Measurements from ENCODE around the gene SSTR3. TPM values are rescaled to one million over a fixed set of nuclear protein-coding genes. Genes with fewer than 3 reads are reported as not detected.

Gene SSTR3
- total RNA-seq, 2 experiments from 2014 or later = 14.8 to 15.6 TPM

- CTCF ChIA-PET = interaction anchor here (0.5 to 0.7 kb wide), 2 partner anchors 9 to 203 kb away, joined by 3 read pairs; no protein-coding TSS in a partner anchor
- no peaks in the 10 kb centered on the region for H3K27me3 Mint-ChIP-seq
- no peak for DNase-seq
- POLR2A ChIA-PET = no interaction called here
- H3K36me3 Mint-ChIP-seq (ENCODE audit: low read depth) = peaks cover 8% of the 10 kb centered on the region
- no peak overlapping the region for H3K27ac Mint-ChIP-seq
- no peak for ATAC-seq
- intact Hi-C loops (cut with DNase I, micrococcal nuclease) = no loop called here
- no peak overlapping the region for H3K4me3 Mint-ChIP-seq
- H3K4me1 Mint-ChIP-seq = peaks cover 25% of the 10 kb centered on the region
- H3K9me3 Mint-ChIP-seq (ENCODE audit: low read depth) = no peaks in the 10 kb centered on the region
These were observed 27.3 kb downstream of the SSTR3 start for GRCh38 chr22:37184816-37185541.

- Mint-ChIP-seq H3K27me3 (no peaks in the 10 kb centered on the region), H3K9me3 (ENCODE audit: low read depth) (no peaks in the 10 kb centered on the region), H3K36me3 (ENCODE audit: low read depth) (peaks cover 2% of the 10 kb centered on the region), H3K27ac (no peak overlapping the region), H3K4me3 (no peak overlapping the region), H3K4me1 (peaks cover 24% of the 10 kb centered on the region)
- intact Hi-C loops (cut with DNase I, micrococcal nuclease) = no loop called here
- ChIA-PET POLR2A (no interaction called here), CTCF (interaction anchor here (0.5 to 1.2 kb wide), 2 partner anchors 10 to 13 kb away, joined by 3 to 4 read pairs; no protein-coding TSS in a partner anchor)
- DNase-seq (no peak), ATAC-seq (no peak)
These were observed 27.9 kb downstream of the SSTR3 start for GRCh38 chr22:37184380-37184755.

- ChIA-PET CTCF (interaction anchor here (1.2 kb wide), 1 partner anchor 14 kb away, joined by 4 read pairs; no protein-coding TSS in a partner anchor), POLR2A (interaction anchor here (0.6 kb wide), 1 partner anchor 26 kb away, joined by 3 read pairs; no protein-coding TSS in a partner anchor)
- ATAC-seq (peak; percentile 27), DNase-seq (no peak)
- Mint-ChIP-seq H3K9me3 (ENCODE audit: low read depth) (no peaks in the 10 kb centered on the region), H3K4me1 (peaks cover 18% of the 10 kb centered on the region), H3K4me3 (no peak overlapping the region), H3K27ac (no peak overlapping the region), H3K27me3 (no peaks in the 10 kb centered on the region), H3K36me3 (ENCODE audit: low read depth) (no peaks in the 10 kb centered on the region)
- intact Hi-C loops (cut with DNase I, micrococcal nuclease) = no loop called here
These were observed 28.6 kb downstream of the SSTR3 start for GRCh38 chr22:37183432-37184379.

- POLR2A ChIA-PET = interaction anchor here (0.6 kb wide), 1 partner anchor 26 kb away, joined by 3 read pairs; no protein-coding TSS in a partner anchor
- DNase-seq (no peak), ATAC-seq (no peak)
- H3K4me1 Mint-ChIP-seq = peaks cover 16% of the 10 kb centered on the region
- no peaks in the 10 kb centered on the region for H3K9me3 Mint-ChIP-seq (ENCODE audit: low read depth)
- CTCF ChIA-PET = no interaction called here
- H3K4me3 Mint-ChIP-seq = no peak overlapping the region
- no peak overlapping the region for H3K27ac Mint-ChIP-seq
- intact Hi-C loops (cut with DNase I, micrococcal nuclease) = no loop called here
- H3K27me3 Mint-ChIP-seq = no peaks in the 10 kb centered on the region
- no peaks in the 10 kb centered on the region for H3K36me3 Mint-ChIP-seq (ENCODE audit: low read depth)
These were observed 29.4 kb downstream of the SSTR3 start for GRCh38 chr22:37182949-37183245.

DNA sequence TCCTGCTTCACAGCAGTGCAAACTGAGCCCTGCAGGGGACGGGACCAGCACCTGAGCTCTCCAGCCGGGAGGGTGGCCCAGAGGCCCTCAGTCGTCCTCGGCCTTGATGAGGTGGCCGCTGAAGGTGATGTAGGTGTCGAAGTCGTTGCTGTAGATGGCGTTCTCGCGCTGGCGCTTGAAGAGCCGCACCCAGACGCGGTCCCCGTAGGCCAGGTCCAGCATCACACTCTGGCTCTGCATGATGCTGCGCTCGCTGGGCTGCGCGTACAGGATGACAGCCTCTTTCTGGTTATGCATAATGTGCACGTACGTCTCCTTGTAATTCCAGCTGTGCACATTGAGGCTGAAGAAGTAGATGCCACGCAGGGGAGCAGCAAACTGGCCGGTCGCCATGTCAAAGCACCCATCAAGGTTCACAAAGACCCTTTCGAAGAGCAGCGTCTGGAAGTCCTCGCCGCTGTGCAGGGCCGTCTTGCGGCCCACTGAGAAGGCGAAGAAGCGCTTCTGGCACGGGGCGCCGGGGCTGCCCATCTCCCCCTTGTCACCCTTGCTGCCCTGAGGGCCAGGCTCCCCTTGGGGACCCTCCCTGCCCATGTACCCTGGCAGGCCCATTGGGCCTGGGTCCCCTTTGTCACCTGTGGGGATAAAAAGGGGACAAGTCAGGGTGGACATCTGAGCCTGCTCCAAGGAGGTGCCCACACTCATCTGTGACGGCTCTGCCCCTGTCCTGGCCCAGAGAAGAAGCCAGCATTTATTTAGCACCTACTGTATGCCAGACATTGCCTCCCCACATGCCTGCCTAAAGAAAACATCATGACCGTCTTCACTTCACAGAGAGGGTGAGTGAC, 30.0 kb downstream of the SSTR3 start:
- Mint-ChIP-seq H3K4me3 (no peak overlapping the region), H3K9me3 (ENCODE audit: low read depth) (no peaks in the 10 kb centered on the region), H3K4me1 (peaks cover 15% of the 10 kb centered on the region), H3K27ac (no peak overlapping the region), H3K27me3 (no peaks in the 10 kb centered on the region), H3K36me3 (ENCODE audit: low read depth) (no peaks in the 10 kb centered on the region)
- CTCF ChIA-PET = no interaction called here
- intact Hi-C loops (cut with DNase I, micrococcal nuclease) = no loop called here
- POLR2A ChIA-PET = no interaction called here
- no peak for ATAC-seq
- DNase-seq = no peak

GRCh38 chr22:37181681-37182080, 30.6 kb downstream of the SSTR3 start:
- H3K27ac Mint-ChIP-seq = no peak overlapping the region

DNA sequence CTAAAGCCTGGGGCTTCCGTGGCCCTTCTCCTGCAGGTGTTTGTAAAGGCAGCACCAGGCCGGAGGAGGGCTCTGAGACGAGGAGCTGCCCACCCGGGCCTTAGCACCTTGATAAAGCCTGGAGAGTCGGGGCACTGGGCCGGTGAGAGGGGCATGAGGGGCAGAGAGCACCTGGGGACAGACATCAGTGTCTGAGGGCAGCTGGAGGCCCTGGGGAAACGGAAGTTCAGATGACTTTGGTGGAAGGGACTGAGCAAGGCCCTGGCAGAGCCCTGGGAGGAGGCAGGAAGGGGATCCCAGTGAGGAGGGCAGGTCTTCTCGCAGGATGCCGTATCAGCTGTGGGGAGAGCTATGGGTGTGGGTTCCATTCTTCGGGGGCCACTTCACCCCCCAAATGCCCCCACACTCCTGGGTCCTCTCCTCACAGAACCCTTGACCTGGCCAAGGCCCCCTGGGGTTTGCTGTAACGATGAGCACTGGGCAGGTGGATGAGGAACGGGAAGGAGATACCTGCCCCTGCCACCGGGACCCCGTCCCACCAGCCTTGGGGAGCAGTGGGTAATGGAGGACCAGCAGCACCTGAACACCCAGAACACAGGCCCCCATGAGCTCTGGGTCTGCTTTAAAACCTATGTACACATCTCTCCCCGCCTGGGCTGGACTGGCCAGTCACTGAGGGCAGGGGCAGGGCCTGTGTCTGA, 31.6 kb downstream of the SSTR3 start:
- CTCF ChIA-PET = interaction anchor here (1.2 to 1.6 kb wide), 2 partner anchors 13 to 19 kb away, joined by 4 to 8 read pairs; no protein-coding TSS in a partner anchor
- peaks cover 15% of the 10 kb centered on the region for H3K4me1 Mint-ChIP-seq

More at GRCh38 chr22:37181681-37182080, 30.6 kb downstream of the SSTR3 start:
- intact Hi-C loops (cut with DNase I, micrococcal nuclease) = no loop called here
- Mint-ChIP-seq H3K36me3 (ENCODE audit: low read depth) (no peaks in the 10 kb centered on the region), H3K9me3 (ENCODE audit: low read depth) (no peaks in the 10 kb centered on the region), H3K4me3 (no peak overlapping the region), H3K4me1 (peaks cover 18% of the 10 kb centered on the region), H3K27me3 (no peaks in the 10 kb centered on the region)
- ATAC-seq (no peak), DNase-seq (no peak)
- ChIA-PET CTCF (no interaction called here), POLR2A (no interaction called here)

GRCh38 chr22:37179622-37180420, 32.5 kb downstream of the SSTR3 start:
- no peak overlapping the region for H3K27ac Mint-ChIP-seq
- DNase-seq (no peak), ATAC-seq (no peak)
- no peak overlapping the region for H3K4me3 Mint-ChIP-seq
- H3K36me3 Mint-ChIP-seq (ENCODE audit: low read depth) = no peaks in the 10 kb centered on the region
- H3K9me3 Mint-ChIP-seq (ENCODE audit: low read depth) = no peaks in the 10 kb centered on the region
- ChIA-PET CTCF (interaction anchor here (1.6 kb wide), 1 partner anchor 12 kb away, joined by 8 read pairs; no protein-coding TSS in a partner anchor), POLR2A (interaction anchor here (0.6 kb wide), 2 partner anchors 135 to 274 kb away, joined by 4 to 5 read pairs; no protein-coding TSS in a partner anchor)
- H3K27me3 Mint-ChIP-seq = no peaks in the 10 kb centered on the region
- intact Hi-C loops (cut with DNase I, micrococcal nuclease) = no loop called here
- peaks cover 15% of the 10 kb centered on the region for H3K4me1 Mint-ChIP-seq

More for the DNA sequence above, 31.6 kb downstream of the SSTR3 start:
- no peaks in the 10 kb centered on the region for H3K27me3 Mint-ChIP-seq
- H3K27ac Mint-ChIP-seq = no peak overlapping the region
- no peak for DNase-seq
- POLR2A ChIA-PET = interaction anchor here (0.6 kb wide), 2 partner anchors 136 to 273 kb away, joined by 4 to 5 read pairs; no protein-coding TSS in a partner anchor
- no peak for ATAC-seq
- H3K36me3 Mint-ChIP-seq (ENCODE audit: low read depth) = no peaks in the 10 kb centered on the region
- intact Hi-C loops (cut with DNase I, micrococcal nuclease) = no loop called here
- H3K9me3 Mint-ChIP-seq (ENCODE audit: low read depth) = no peaks in the 10 kb centered on the region
- H3K4me3 Mint-ChIP-seq = no peak overlapping the region

DNA sequence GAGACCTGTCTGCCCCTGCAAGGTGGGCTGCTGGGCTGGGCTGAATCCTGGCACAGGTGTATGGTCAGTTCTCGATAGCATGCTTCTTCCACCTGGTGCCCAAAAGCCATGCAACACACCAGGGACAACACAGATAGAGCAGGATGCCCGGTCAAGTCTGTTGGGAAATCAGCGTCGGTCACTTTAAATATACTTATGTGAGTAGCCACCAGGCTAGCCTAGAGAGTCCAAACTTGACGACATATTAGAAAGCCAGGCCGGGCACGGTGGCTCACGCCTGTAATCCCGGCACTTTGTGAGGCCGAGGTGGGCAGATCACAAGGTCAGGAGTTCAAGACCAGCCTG, 33.2 kb downstream of the SSTR3 start:
- POLR2A ChIA-PET = no interaction called here
- no peaks in the 10 kb centered on the region for H3K9me3 Mint-ChIP-seq (ENCODE audit: low read depth)
- H3K27me3 Mint-ChIP-seq = no peaks in the 10 kb centered on the region
- H3K36me3 Mint-ChIP-seq (ENCODE audit: low read depth) = no peaks in the 10 kb centered on the region
- H3K27ac Mint-ChIP-seq = no peak overlapping the region
- H3K4me1 Mint-ChIP-seq = peaks cover 15% of the 10 kb centered on the region
- CTCF ChIA-PET = no interaction called here
- ATAC-seq (no peak), DNase-seq (no peak)
- no peak overlapping the region for H3K4me3 Mint-ChIP-seq
- intact Hi-C loops (cut with DNase I, micrococcal nuclease) = no loop called here

- DNase-seq = no peak
- Mint-ChIP-seq H3K27ac (no peak overlapping the region), H3K36me3 (ENCODE audit: low read depth) (no peaks in the 10 kb centered on the region), H3K9me3 (ENCODE audit: low read depth) (no peaks in the 10 kb centered on the region), H3K4me3 (no peak overlapping the region), H3K4me1 (peaks cover 13% of the 10 kb centered on the region), H3K27me3 (no peaks in the 10 kb centered on the region)
- no peak for ATAC-seq
- CTCF ChIA-PET = interaction anchor here (0.9 to 1.1 kb wide), 2 partner anchors 21 to 174 kb away, joined by 4 read pairs; no protein-coding TSS in a partner anchor
- POLR2A ChIA-PET = no interaction called here
- intact Hi-C loops (cut with DNase I, micrococcal nuclease) = no loop called here
These were observed 33.7 kb downstream of the SSTR3 start for GRCh38 chr22:37178350-37179125.

Measured in activated CD4-positive, alpha-beta T cell treated with anti-CD3 and anti-CD28 coated beads for 36 hours (primary cell).